KMS-11 (cell line): ENCODE results near the gene EVA1C.
A peak's percentile ranks its signal among the peaks of the same experiment; 100 is the strongest.

Experiments used
- H2AFZ ChIP-seq: fragments of 200-600 bp; sonication (generic); 2 replicates; pipeline ENCODE4 v1.6.1; 2016; ENCODE audit warnings: antibody characterized with exemption, mixed run types, low read depth
- H3K27ac ChIP-seq: fragments of 200-600 bp; sonication (generic); 2 replicates; pipeline ENCODE4 v1.6.1; 2016; ENCODE audit warnings: mild to moderate bottlenecking, mixed run types
- H3K27me3 ChIP-seq: fragments of 200-600 bp; sonication (generic); 2 replicates; pipeline ENCODE4 v1.6.1; 2017; ENCODE audit warnings: mild to moderate bottlenecking, low read depth, mixed run types, moderate library complexity; ENCODE audit not compliant: insufficient read depth
- H3K36me3 ChIP-seq: fragments of 200-600 bp; sonication (generic); 2 replicates; pipeline ENCODE4 v1.6.1; 2017; ENCODE audit warnings: mild to moderate bottlenecking, mixed run types; ENCODE audit not compliant: insufficient read depth
- H3K4me1 ChIP-seq: fragments of 200-600 bp; sonication (generic); 2 replicates; pipeline ENCODE4 v1.6.1; 2016; ENCODE audit warnings: mild to moderate bottlenecking, low read depth, mixed run types; ENCODE audit not compliant: poor library complexity, severe bottlenecking
- H3K4me2 ChIP-seq: fragments of 200-600 bp; sonication (generic); 2 replicates; pipeline ENCODE4 v1.7.0; 2016; ENCODE audit warnings: mild to moderate bottlenecking, mixed run types
- H3K4me3 ChIP-seq: fragments of 200-600 bp; sonication (generic); IDR thresholded peaks from 2 replicates; pipeline ENCODE4 v1.6.1; 2017; ENCODE audit warnings: low read depth, low read length, mixed read lengths; ENCODE audit not compliant: insufficient read depth
- H3K79me2 ChIP-seq: fragments of 200-600 bp; sonication (generic); 2 replicates; pipeline ENCODE4 v1.6.1; 2016; ENCODE audit warnings: low read depth, mixed run types; ENCODE audit not compliant: insufficient read depth
- H3K9ac ChIP-seq: fragments of 200-600 bp; sonication (generic); 2 replicates; pipeline ENCODE4 v1.6.1; 2016; ENCODE audit warnings: mild to moderate bottlenecking, mixed run types
- H4K20me1 ChIP-seq: fragments of 200-600 bp; sonication (generic); 2 replicates; pipeline ENCODE4 v1.6.1; 2016; ENCODE audit warnings: mild to moderate bottlenecking, mixed run types; ENCODE audit not compliant: insufficient read depth
- TF ChIP-seq, protein P1 (sequence below): fragments of 200-600 bp; sonication (generic); conservative IDR thresholded peaks from 2 replicates; pipeline ENCODE4 v1.6.1; 2017; ENCODE audit warnings: low read depth, mild to moderate bottlenecking, antibody characterized with exemption, low read length, moderate library complexity, mixed read lengths

Gene EVA1C

GRCh38 chr21:32403201-32403777 lies 9.2 kb upstream of the EVA1C start:
- H3K27me3 ChIP-seq: no peaks in the 10 kb centered on the region
- H3K79me2 ChIP-seq: no peaks in the 10 kb centered on the region
- peak overlapping the region; percentile 35 for H2AFZ ChIP-seq
- TF ChIP-seq, protein P1, sequence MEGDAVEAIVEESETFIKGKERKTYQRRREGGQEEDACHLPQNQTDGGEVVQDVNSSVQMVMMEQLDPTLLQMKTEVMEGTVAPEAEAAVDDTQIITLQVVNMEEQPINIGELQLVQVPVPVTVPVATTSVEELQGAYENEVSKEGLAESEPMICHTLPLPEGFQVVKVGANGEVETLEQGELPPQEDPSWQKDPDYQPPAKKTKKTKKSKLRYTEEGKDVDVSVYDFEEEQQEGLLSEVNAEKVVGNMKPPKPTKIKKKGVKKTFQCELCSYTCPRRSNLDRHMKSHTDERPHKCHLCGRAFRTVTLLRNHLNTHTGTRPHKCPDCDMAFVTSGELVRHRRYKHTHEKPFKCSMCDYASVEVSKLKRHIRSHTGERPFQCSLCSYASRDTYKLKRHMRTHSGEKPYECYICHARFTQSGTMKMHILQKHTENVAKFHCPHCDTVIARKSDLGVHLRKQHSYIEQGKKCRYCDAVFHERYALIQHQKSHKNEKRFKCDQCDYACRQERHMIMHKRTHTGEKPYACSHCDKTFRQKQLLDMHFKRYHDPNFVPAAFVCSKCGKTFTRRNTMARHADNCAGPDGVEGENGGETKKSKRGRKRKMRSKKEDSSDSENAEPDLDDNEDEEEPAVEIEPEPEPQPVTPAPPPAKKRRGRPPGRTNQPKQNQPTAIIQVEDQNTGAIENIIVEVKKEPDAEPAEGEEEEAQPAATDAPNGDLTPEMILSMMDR: peak; percentile 89
- no peak overlapping the region for H3K27ac ChIP-seq
- peak overlapping the region; percentile 20 for H3K4me2 ChIP-seq
- H3K4me3 ChIP-seq: no peak overlapping the region
- no peak overlapping the region for H3K9ac ChIP-seq
- no peaks in the 10 kb centered on the region for H4K20me1 ChIP-seq
- H3K4me1 ChIP-seq: peaks cover 11% of the 10 kb centered on the region
- no peaks in the 10 kb centered on the region for H3K36me3 ChIP-seq

GRCh38 chr21:32406405-32406804 lies 6.1 kb upstream of the EVA1C start:
- Histone ChIP-seq H3K4me2 (no peak overlapping the region), H3K79me2 (no peaks in the 10 kb centered on the region), H3K27ac (no peak overlapping the region), H2AFZ (no peak overlapping the region), H3K27me3 (no peaks in the 10 kb centered on the region), H4K20me1 (no peaks in the 10 kb centered on the region), H3K9ac (no peak overlapping the region), H3K4me1 (peaks cover 11% of the 10 kb centered on the region), H3K4me3 (no peak overlapping the region), H3K36me3 (no peaks in the 10 kb centered on the region)
- TF ChIP-seq, protein P1: no peak

DNA sequence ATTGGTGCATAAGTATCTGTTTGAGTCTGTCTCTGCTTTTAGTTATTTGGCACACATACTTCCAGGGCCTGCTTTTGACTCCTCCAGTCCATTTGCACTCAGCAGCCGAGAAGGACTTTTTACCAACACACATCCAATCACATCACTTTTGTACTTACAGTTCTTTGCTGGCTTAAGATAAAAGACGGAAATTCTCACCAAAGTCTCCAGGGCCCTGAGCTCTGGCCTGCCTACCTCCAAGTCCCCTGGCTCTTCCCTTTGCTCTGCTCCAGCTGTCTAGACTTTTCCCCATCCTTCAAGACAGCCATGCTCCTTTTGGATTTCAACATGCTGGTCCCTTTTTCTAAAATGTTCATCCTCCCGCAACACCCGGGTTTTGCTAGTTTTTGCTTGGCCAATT lies 2.2 kb upstream of the EVA1C start:
- TF ChIP-seq, protein P1: no peak
- no peak overlapping the region for H3K9ac ChIP-seq
- H3K4me3 ChIP-seq: no peak overlapping the region
- H3K79me2 ChIP-seq: no peaks in the 10 kb centered on the region
- H3K4me2 ChIP-seq: no peak overlapping the region
- no peak overlapping the region for H3K27ac ChIP-seq
- no peak overlapping the region for H2AFZ ChIP-seq
- no peaks in the 10 kb centered on the region for H3K4me1 ChIP-seq
- H4K20me1 ChIP-seq: no peaks in the 10 kb centered on the region
- no peaks in the 10 kb centered on the region for H3K36me3 ChIP-seq
- H3K27me3 ChIP-seq: no peaks in the 10 kb centered on the region

GRCh38 chr21:32410916-32411315 lies 1.6 kb upstream of the EVA1C start:
- no peaks in the 10 kb centered on the region for H3K27me3 ChIP-seq
- H3K9ac ChIP-seq: no peak overlapping the region
- no peaks in the 10 kb centered on the region for H3K79me2 ChIP-seq
- no peak overlapping the region for H3K27ac ChIP-seq
- H3K4me3 ChIP-seq: no peak overlapping the region
- H2AFZ ChIP-seq: no peak overlapping the region
- H3K4me1 ChIP-seq: no peaks in the 10 kb centered on the region
- H3K36me3 ChIP-seq: no peaks in the 10 kb centered on the region
- TF ChIP-seq, protein P1: no peak
- H4K20me1 ChIP-seq: no peaks in the 10 kb centered on the region
- no peak overlapping the region for H3K4me2 ChIP-seq
